IMR-90 (cell line): ENCODE data around the gene ST8SIA2. TPM values are rescaled to one million over a fixed set of nuclear protein-coding genes. Genes with fewer than 3 reads are reported as not detected.

Source experiments
- ATAC-seq: fragments of 200-7000 bp; cut with Tn5 transposase; 2 replicates; pipeline ENCODE4 v1.9.1; 2020; ENCODE audit warnings: low read depth, mild to moderate bottlenecking, moderate library complexity
- BruUV-seq: library from RNA; stranded (reverse); fragments of 400-500 nt; replicated peaks from 2 replicates; lab custom pipeline; 2021; lab: Mats Ljungman, UMichigan
- CTCF ChIA-PET: fragments of 300-600 bp; formaldehyde crosslinking; extraction: SDS; loops from one replicate; lab custom pipeline; 2021; ENCODE audit warnings: antibody characterized with exemption; lab: Yijun Ruan, JAX
- POLR2A ChIA-PET: fragments of 300-600 bp; sonication (Branson Sonifier 250); formaldehyde crosslinking; loops from one replicate; lab custom pipeline; 2022; ENCODE audit warnings: antibody characterized with exemption; ENCODE audit not compliant: unreplicated experiment; lab: Charles Lee
- DNase-seq: peaks from one replicate; pipeline ENCODE4 v3.0.0; 2013
- H2AFZ ChIP-seq: replicated peaks from 2 replicates; pipeline ENCODE3; 2013; ENCODE audit warnings: low read length, mild to moderate bottlenecking; ENCODE audit not compliant: poor library complexity
- H2AK5ac ChIP-seq: 2 replicates; pipeline ENCODE4 v1.6.1; 2013; ENCODE audit warnings: low read depth, low read length, inconsistent platforms
- H2AK9ac ChIP-seq: replicated peaks from 2 replicates; pipeline ENCODE3; 2013; ENCODE audit warnings: mild to moderate bottlenecking, low read depth, low read length, moderate library complexity; ENCODE audit not compliant: poor library complexity
- H2BK120ac ChIP-seq: 2 replicates; pipeline ENCODE4 v1.6.1; 2013; ENCODE audit warnings: low read depth, low read length, inconsistent platforms
- H2BK15ac ChIP-seq: 3 replicates; pipeline ENCODE4 v1.6.1; 2013; ENCODE audit warnings: low read depth, low read length, inconsistent platforms
- H2BK20ac ChIP-seq: 2 replicates; pipeline ENCODE4 v1.6.1; 2013; ENCODE audit warnings: low read depth, mild to moderate bottlenecking, inconsistent platforms, low read length, moderate library complexity
- H2BK5ac ChIP-seq: 2 replicates; pipeline ENCODE4 v1.6.1; 2013; ENCODE audit warnings: mild to moderate bottlenecking, low read depth, low read length, inconsistent platforms; ENCODE audit not compliant: poor library complexity, severe bottlenecking
- H3K14ac ChIP-seq: replicated peaks from 2 replicates; pipeline ENCODE4 v1.6.1; 2013; ENCODE audit warnings: low read depth, low read length, inconsistent platforms
- H3K18ac ChIP-seq: 2 replicates; pipeline ENCODE4 v1.6.1; 2013; ENCODE audit warnings: low read depth, low read length, control low read depth
- H3K23ac ChIP-seq: 2 replicates; pipeline ENCODE4 v1.6.1; 2013; ENCODE audit warnings: low read depth, low read length, inconsistent platforms
- H3K27ac ChIP-seq: 2 replicates; pipeline ENCODE4 v1.5.1; 2013; ENCODE audit warnings: mild to moderate bottlenecking, control low read depth, low read length; ENCODE audit not compliant: insufficient read depth
- H3K27me3 ChIP-seq: 2 replicates; pipeline ENCODE4 v1.6.1; 2013; ENCODE audit warnings: low read length; ENCODE audit not compliant: control insufficient read depth, insufficient read depth
- H3K36me3 ChIP-seq: 2 replicates; pipeline ENCODE4 v1.6.1; 2013; ENCODE audit warnings: low read length, mixed read lengths; ENCODE audit not compliant: control insufficient read depth, insufficient read depth
- H3K4ac ChIP-seq: 2 replicates; pipeline ENCODE4 v1.6.1; 2013; ENCODE audit warnings: low read depth, low read length, inconsistent platforms
- H3K4me1 ChIP-seq: 2 replicates; pipeline ENCODE4 v1.6.1; 2013; ENCODE audit warnings: low read length, mixed read lengths; ENCODE audit not compliant: control insufficient read depth, insufficient read depth
- H3K4me2 ChIP-seq: 2 replicates; pipeline ENCODE4 v1.6.1; 2013; ENCODE audit warnings: low read depth, mild to moderate bottlenecking, control low read depth, low read length, moderate library complexity
- H3K4me3 ChIP-seq: 2 replicates; pipeline ENCODE4 v1.5.1; 2013; ENCODE audit warnings: low read depth, mild to moderate bottlenecking, control low read depth, low read length, moderate library complexity; ENCODE audit not compliant: insufficient read depth
- H3K56ac ChIP-seq: 2 replicates; pipeline ENCODE4 v1.6.1; 2013; ENCODE audit warnings: low read length, inconsistent platforms; ENCODE audit not compliant: insufficient read depth; ENCODE audit errors: extremely low read depth
- H3K79me1 ChIP-seq, 2 experiments: 2 replicates each; pipeline ENCODE4 v1.6.1; 2013; ENCODE audit warnings: low read length in 2 of 2, inconsistent platforms in 1 of 2, low read depth in 1 of 2
- H3K9ac ChIP-seq: 2 replicates; pipeline ENCODE4 v1.6.1; 2013; ENCODE audit warnings: low read depth, low read length, control low read depth
- H3K9me1 ChIP-seq: 2 replicates; pipeline ENCODE4 v1.6.1; 2013; ENCODE audit warnings: low read length, inconsistent platforms; ENCODE audit not compliant: insufficient read depth
- H3K9me3 ChIP-seq: 2 replicates; pipeline ENCODE4 v1.6.1; 2013; ENCODE audit warnings: low read length; ENCODE audit not compliant: control insufficient read depth, insufficient read depth
- H4K20me1 ChIP-seq: 2 replicates; pipeline ENCODE4 v1.6.1; 2013; ENCODE audit warnings: low read length, inconsistent platforms; ENCODE audit not compliant: insufficient read depth
- H4K5ac ChIP-seq: 2 replicates; pipeline ENCODE4 v1.6.1; 2013; ENCODE audit warnings: mild to moderate bottlenecking, low read depth, low read length, control low read depth
- H4K8ac ChIP-seq, 2 experiments: 2 replicates each; pipeline ENCODE4 v1.6.1; 2013; ENCODE audit warnings: low read depth in 2 of 2, low read length in 2 of 2, control low read depth in 1 of 2, inconsistent platforms in 1 of 2
- H4K91ac ChIP-seq: 2 replicates; pipeline ENCODE4 v1.6.1; 2013; ENCODE audit warnings: low read depth, low read length, inconsistent platforms; ENCODE audit not compliant: insufficient read depth
- BHLHE40 ChIP-seq: fragments of 150-350 bp; IDR thresholded peaks from 2 replicates; pipeline ENCODE4 v1.6.1; 2016; ENCODE audit warnings: mild to moderate bottlenecking, low read depth, low read length
- CEBPB ChIP-seq: IDR thresholded peaks from 2 replicates; pipeline ENCODE4 v1.6.1; 2012; ENCODE audit warnings: low read depth, low read length, improper control_type of control experiment
- CTCF ChIP-seq: conservative IDR thresholded peaks from 2 replicates; pipeline ENCODE4 v1.5.1; 2012; ENCODE audit warnings: mild to moderate bottlenecking, low read depth, low read length, improper control_type of control experiment
- ELK1 ChIP-seq: fragments of 150-350 bp; IDR thresholded peaks from 2 replicates; pipeline ENCODE4 v1.6.1; 2016; ENCODE audit warnings: low read depth, mild to moderate bottlenecking, low read length, moderate library complexity, borderline replicate concordance
- FOS ChIP-seq: fragments of 150-350 bp; IDR thresholded peaks from 2 replicates; pipeline ENCODE4 v1.6.1; 2016; ENCODE audit warnings: low read depth, low read length
- MAFK ChIP-seq: IDR thresholded peaks from 2 replicates; pipeline ENCODE4 v1.6.1; 2012; ENCODE audit warnings: low read depth, low read length, improper control_type of control experiment
- MAZ ChIP-seq: IDR thresholded peaks from 2 replicates; pipeline ENCODE4 v1.6.1; 2012; ENCODE audit warnings: low read depth, mild to moderate bottlenecking, low read length, improper control_type of control experiment, moderate library complexity, borderline replicate concordance
- MXI1 ChIP-seq: IDR thresholded peaks from 2 replicates; pipeline ENCODE4 v1.6.1; 2012; ENCODE audit warnings: low read depth, mild to moderate bottlenecking, low read length, moderate library complexity, borderline replicate concordance
- NFE2L2 ChIP-seq: fragments of 150-350 bp; IDR thresholded peaks from 2 replicates; pipeline ENCODE4 v1.6.1; 2016; ENCODE audit warnings: low read depth, mild to moderate bottlenecking, low read length
- POLR2A ChIP-seq: IDR thresholded peaks from 2 replicates; pipeline ENCODE4 v1.6.1; 2012; ENCODE audit warnings: mild to moderate bottlenecking, low read depth, low read length
- RCOR1 ChIP-seq: IDR thresholded peaks from 2 replicates; pipeline ENCODE4 v1.6.1; 2012; ENCODE audit warnings: mild to moderate bottlenecking, low read length, improper control_type of control experiment; ENCODE audit not compliant: insufficient replicate concordance
- RFX5 ChIP-seq: IDR thresholded peaks from 2 replicates; pipeline ENCODE4 v1.8.0; 2012; ENCODE audit warnings: low read depth, mild to moderate bottlenecking, low read length, moderate library complexity
- SMC3 ChIP-seq: fragments of 150-350 bp; IDR thresholded peaks from 2 replicates; pipeline ENCODE4 v1.6.1; 2016; ENCODE audit warnings: low read depth, mild to moderate bottlenecking, antibody characterized with exemption, low read length, moderate library complexity
- WGBS, 2 experiments: methylation state at CpG; one replicate each; pipeline versions ENCODE4 v1.1.5 to v1.1.7; 2013; ENCODE audit warnings: missing lambda C conversion rate in 2 of 2; ENCODE audit not compliant: insufficient read length in 1 of 2; ENCODE audit errors: extremely low coverage in 2 of 2; 5-methylcytosine and 5-hydroxymethylcytosine counted together
- dilution Hi-C: fragments of 300-500 bp; cut with HindIII; formaldehyde crosslinking; loops from one replicate; pipeline ENCODE4 v1.14.3; 2018; ENCODE audit warnings: low sequenced_read_pairs; ENCODE audit not compliant: unreplicated experiment
- in situ Hi-C: fragments of 300-500 bp; cut with MboI; formaldehyde crosslinking; loops from 3 replicates; pipeline ENCODE4 v1.14.3; 2019; ENCODE audit warnings: low sequenced_read_pairs, inconsistent platforms, mixed read lengths
- intact Hi-C: fragments of 100-400 bp; cut with micrococcal nuclease; formaldehyde crosslinking; loops from 2 replicates; pipeline ENCODE4 v1.10.0; 2022
- polyA plus RNA-seq, 3 experiments: library from polyadenylated mRNA; depleted of rRNA; stranded (reverse); fragments of >200 nt; gene quantifications; 2 replicates each; pipeline ENCODE4 v1.2.3, GENCODE V29; 2012; ENCODE audit warnings: low replicate concordance in 1 of 3
- total RNA-seq: library from RNA; depleted of rRNA; stranded (reverse); fragments of >200 nt; gene quantifications from 2 replicates; pipeline ENCODE4 v1.2.3, GENCODE V29; 2012

Gene ST8SIA2
- total and polyA plus RNA-seq, 2 of the 4 experiments (the other 2 are of a cell fraction): not detected

- no peak overlapping the region for H4K5ac ChIP-seq
- H2BK20ac ChIP-seq: no peak overlapping the region
- no peaks in the 10 kb centered on the region for H3K79me1 ChIP-seq
- H4K8ac ChIP-seq: no peak overlapping the region
- H3K4me1 ChIP-seq: no peaks in the 10 kb centered on the region
- no peak overlapping the region for H2BK5ac ChIP-seq
- H3K9ac ChIP-seq: no peak overlapping the region
- DNase-seq (no peak), ATAC-seq (no peak)
- intact Hi-C loops: no loop called here
- H3K4me3 ChIP-seq: no peak overlapping the region
- H3K9me1 ChIP-seq: no peaks in the 10 kb centered on the region
- H3K27ac ChIP-seq: no peak overlapping the region
- H2BK120ac ChIP-seq: no peak overlapping the region
- no peak overlapping the region for H2AK5ac ChIP-seq
- no TSS peak for BruUV-seq
- TF ChIP-seq MAZ: no peak
- TF ChIP-seq SMC3: no peak
- TF ChIP-seq ELK1: no peak
- no peak for TF ChIP-seq FOS
- no peak for TF ChIP-seq MXI1
- TF ChIP-seq NFE2L2: no peak
- no peak for TF ChIP-seq BHLHE40
- TF ChIP-seq MAFK: no peak
- TF ChIP-seq RFX5: no peak
- no peak for TF ChIP-seq CTCF
- TF ChIP-seq CEBPB: no peak
- TF ChIP-seq POLR2A: no peak
- TF ChIP-seq RCOR1: no peak
- ChIA-PET CTCF (no interaction called here), POLR2A (interaction anchor here (0.5 kb wide), 1 partner anchor 8 kb away, joined by 4 read pairs; no protein-coding TSS in a partner anchor)
- no peak overlapping the region for H3K18ac ChIP-seq
- H2AFZ ChIP-seq: no peak overlapping the region
- H3K4ac ChIP-seq: no peak overlapping the region
- H3K9me3 ChIP-seq: no peaks in the 10 kb centered on the region
- H2BK15ac ChIP-seq: no peak overlapping the region
- no peak overlapping the region for H3K14ac ChIP-seq
- no peak overlapping the region for H3K23ac ChIP-seq
- no peak overlapping the region for H2AK9ac ChIP-seq
- dilution Hi-C loops: no loop called here
- WGBS, 2 experiments: no CpG with 5 or more reads among the region's 4 CpGs
- no peak overlapping the region for H3K4me2 ChIP-seq
- no peak overlapping the region for H3K56ac ChIP-seq
- no peaks in the 10 kb centered on the region for H3K27me3 ChIP-seq
- no peaks in the 10 kb centered on the region for H4K20me1 ChIP-seq
- in situ Hi-C loops: no loop called here
- H3K36me3 ChIP-seq: no peaks in the 10 kb centered on the region
- no peak overlapping the region for H4K91ac ChIP-seq
These were observed 116.6 kb downstream of the ST8SIA2 start for GRCh38 chr15:92510163-92510882.
